Measurements from ENCODE around the gene YPEL2.

- TF ChIP-seq POLR2A (IDR thresholded peaks at IDR 0.05): no peak
- TF ChIP-seq, protein P1, sequence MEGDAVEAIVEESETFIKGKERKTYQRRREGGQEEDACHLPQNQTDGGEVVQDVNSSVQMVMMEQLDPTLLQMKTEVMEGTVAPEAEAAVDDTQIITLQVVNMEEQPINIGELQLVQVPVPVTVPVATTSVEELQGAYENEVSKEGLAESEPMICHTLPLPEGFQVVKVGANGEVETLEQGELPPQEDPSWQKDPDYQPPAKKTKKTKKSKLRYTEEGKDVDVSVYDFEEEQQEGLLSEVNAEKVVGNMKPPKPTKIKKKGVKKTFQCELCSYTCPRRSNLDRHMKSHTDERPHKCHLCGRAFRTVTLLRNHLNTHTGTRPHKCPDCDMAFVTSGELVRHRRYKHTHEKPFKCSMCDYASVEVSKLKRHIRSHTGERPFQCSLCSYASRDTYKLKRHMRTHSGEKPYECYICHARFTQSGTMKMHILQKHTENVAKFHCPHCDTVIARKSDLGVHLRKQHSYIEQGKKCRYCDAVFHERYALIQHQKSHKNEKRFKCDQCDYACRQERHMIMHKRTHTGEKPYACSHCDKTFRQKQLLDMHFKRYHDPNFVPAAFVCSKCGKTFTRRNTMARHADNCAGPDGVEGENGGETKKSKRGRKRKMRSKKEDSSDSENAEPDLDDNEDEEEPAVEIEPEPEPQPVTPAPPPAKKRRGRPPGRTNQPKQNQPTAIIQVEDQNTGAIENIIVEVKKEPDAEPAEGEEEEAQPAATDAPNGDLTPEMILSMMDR (IDR thresholded peaks at IDR 0.05): no peak
These were observed 69.8 kb downstream of the YPEL2 start for GRCh38 chr17:59401274-59401673.

Data from body of pancreas (tissue), 4 donors.